ENCODE results near the gene LMF1.

The LMF1 gene

DNA sequence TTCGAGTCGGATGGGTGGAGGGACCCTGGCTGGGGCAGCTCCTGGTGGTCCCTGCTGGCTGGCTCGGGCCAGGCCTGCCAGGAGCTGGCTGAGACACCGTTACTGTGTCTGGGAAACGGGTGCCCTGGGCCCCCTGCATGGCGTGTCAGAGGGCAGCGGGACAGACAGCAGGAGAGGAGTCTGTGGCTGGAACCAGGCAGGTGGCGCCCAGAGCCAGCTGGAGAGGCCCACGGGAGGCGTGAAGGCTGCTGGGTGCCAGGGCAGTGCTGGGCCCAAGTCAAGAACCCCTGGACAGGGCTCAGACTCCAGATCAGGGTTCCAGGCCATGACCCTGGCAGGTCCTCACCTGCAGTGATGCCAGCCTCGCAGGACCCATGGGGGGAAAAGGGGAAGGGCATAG is 27.4 kb upstream of the LMF1 start:
- Mint-ChIP-seq H3K4me1 (ENCODE audit: low read depth in 2 of 2) (peaks cover 24 to 29% of the 10 kb centered on the region in 2 donors), H3K36me3 (ENCODE audit: insufficient read depth) (peaks cover 8% of the 10 kb centered on the region), H3K27ac (peak overlapping the region; percentile 89 to 92), H3K4me3 (peak overlapping the region; percentile 78 to 83), H3K27me3 (peaks cover 17 to 29% of the 10 kb centered on the region in 2 donors), H3K9me3 (no peaks in the 10 kb centered on the region)
- ATAC-seq (replicated peaks) (peak; percentile 1), DNase-seq (no peak)

DNA sequence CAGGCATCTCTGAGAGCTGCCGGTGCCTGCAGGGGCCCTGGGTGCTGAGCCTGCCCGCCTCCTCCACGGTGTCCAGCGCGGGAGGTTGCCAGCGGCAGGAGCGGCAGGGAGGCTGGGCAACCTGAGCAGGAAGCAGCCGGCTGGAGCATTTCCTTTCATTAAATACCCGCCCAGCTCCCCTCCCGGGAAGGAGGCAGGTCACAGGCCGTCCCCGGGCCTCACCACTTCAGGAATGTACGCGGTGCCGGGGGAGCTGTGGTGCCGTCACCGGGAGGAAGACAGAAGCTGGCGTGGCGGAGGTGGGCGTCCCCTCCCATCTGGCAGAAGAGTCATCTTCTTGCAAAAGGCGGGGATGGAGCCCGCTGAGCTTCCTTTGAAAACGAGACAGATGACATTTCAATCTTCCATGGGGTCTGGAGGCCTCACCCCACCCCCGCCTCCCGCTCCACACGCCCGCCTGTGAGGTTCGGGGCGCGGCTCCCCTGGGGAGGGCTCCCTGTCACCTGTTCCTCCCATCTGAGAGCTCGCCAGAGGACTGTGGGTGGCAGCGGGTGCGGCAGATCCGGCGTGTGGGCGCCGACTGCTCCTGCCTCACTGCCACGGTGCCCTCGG is 26.8 kb upstream of the LMF1 start:
- ATAC-seq (replicated peaks): peak; percentile 82

GRCh38 chr16:996681-997080 is 25.9 kb upstream of the LMF1 start:
- ATAC-seq (replicated peaks): peak; percentile 60

More for the DNA sequence above, 26.8 kb upstream of the LMF1 start:
- peak; percentile 47 to 52 (median 51) for DNase-seq
- H3K4me1 Mint-ChIP-seq (ENCODE audit: low read depth in 2 of 2): peaks cover 24% of the 10 kb centered on the region in 2 donors
- peak overlapping the region; percentile 78 to 83 for H3K4me3 Mint-ChIP-seq
- H3K27me3 Mint-ChIP-seq: peaks cover 17 to 29% of the 10 kb centered on the region in 2 donors
- H3K9me3 Mint-ChIP-seq: no peaks in the 10 kb centered on the region
- H3K27ac Mint-ChIP-seq: peak overlapping the region; percentile 89 to 92
- peaks cover 8% of the 10 kb centered on the region for H3K36me3 Mint-ChIP-seq (ENCODE audit: insufficient read depth)

DNA sequence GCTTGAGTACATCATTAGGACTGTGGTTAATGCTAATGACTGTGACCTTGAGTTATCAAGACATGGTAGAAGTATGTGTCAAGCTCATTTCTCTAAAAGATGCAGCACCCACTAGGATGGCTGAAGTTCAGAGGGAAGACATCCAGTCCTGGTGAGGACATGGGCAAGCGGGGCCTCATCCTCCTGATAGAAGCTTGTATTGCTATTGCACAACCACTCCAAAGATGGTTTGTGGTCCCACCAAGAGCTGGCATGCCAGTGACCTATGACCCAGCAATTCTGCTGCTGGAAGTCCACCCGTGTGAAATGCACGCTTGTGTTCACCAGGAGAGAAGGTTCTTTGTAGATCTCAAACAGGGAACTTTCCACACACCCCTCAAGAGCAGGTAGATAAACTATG is 25.0 kb upstream of the LMF1 start:
- peaks cover 8% of the 10 kb centered on the region for H3K36me3 Mint-ChIP-seq (ENCODE audit: insufficient read depth)
- no peak for ATAC-seq (replicated peaks)
- peak overlapping the region; percentile 78 to 83 for H3K4me3 Mint-ChIP-seq
- peaks cover 17 to 29% of the 10 kb centered on the region in 2 donors for H3K27me3 Mint-ChIP-seq
- H3K4me1 Mint-ChIP-seq (ENCODE audit: low read depth in 2 of 2): peaks cover 21 to 24% of the 10 kb centered on the region in 2 donors
- no peak for DNase-seq
- peak overlapping the region; percentile 88 to 89 for H3K27ac Mint-ChIP-seq
- H3K9me3 Mint-ChIP-seq: no peaks in the 10 kb centered on the region

More at GRCh38 chr16:996681-997080, 25.9 kb upstream of the LMF1 start:
- DNase-seq: peak; percentile 27 to 30 (median 29)
- H3K36me3 Mint-ChIP-seq (ENCODE audit: insufficient read depth): peaks cover 8% of the 10 kb centered on the region
- peak overlapping the region; percentile 88 to 89 for H3K27ac Mint-ChIP-seq
- peak overlapping the region; percentile 78 to 83 for H3K4me3 Mint-ChIP-seq
- H3K4me1 Mint-ChIP-seq (ENCODE audit: low read depth in 2 of 2): peaks cover 21 to 24% of the 10 kb centered on the region in 2 donors
- no peaks in the 10 kb centered on the region for H3K9me3 Mint-ChIP-seq
- peaks cover 17 to 29% of the 10 kb centered on the region in 2 donors for H3K27me3 Mint-ChIP-seq

- no peaks in the 10 kb centered on the region for H3K9me3 Mint-ChIP-seq
These were observed 24.3 kb upstream of the LMF1 start for GRCh38 chr16:995087-995486.

GRCh38 chr16:993731-994130 is 22.9 kb upstream of the LMF1 start:
- peaks cover 8% of the 10 kb centered on the region for H3K36me3 Mint-ChIP-seq (ENCODE audit: insufficient read depth)
- H3K4me1 Mint-ChIP-seq (ENCODE audit: low read depth in 2 of 2): peaks cover 21 to 23% of the 10 kb centered on the region in 2 donors
- peaks cover 14 to 27% of the 10 kb centered on the region in 2 donors for H3K27me3 Mint-ChIP-seq
- ATAC-seq (replicated peaks) (no peak), DNase-seq (no peak)
- H3K4me3 Mint-ChIP-seq: no peak overlapping the region
- H3K27ac Mint-ChIP-seq: no peak overlapping the region
- no peaks in the 10 kb centered on the region for H3K9me3 Mint-ChIP-seq

More at GRCh38 chr16:995087-995486, 24.3 kb upstream of the LMF1 start:
- H3K4me3 Mint-ChIP-seq: no peak overlapping the region
- DNase-seq (no peak), ATAC-seq (replicated peaks) (no peak)
- peak overlapping the region in 1 of 2 donors; percentile 89 for H3K27ac Mint-ChIP-seq
- H3K4me1 Mint-ChIP-seq (ENCODE audit: low read depth in 2 of 2): peaks cover 21 to 24% of the 10 kb centered on the region in 2 donors
- H3K27me3 Mint-ChIP-seq: peaks cover 17 to 29% of the 10 kb centered on the region in 2 donors
- peaks cover 8% of the 10 kb centered on the region for H3K36me3 Mint-ChIP-seq (ENCODE audit: insufficient read depth)

- DNase-seq (no peak), ATAC-seq (replicated peaks) (no peak)
- Mint-ChIP-seq H3K4me1 (ENCODE audit: low read depth in 2 of 2) (peaks cover 11 to 12% of the 10 kb centered on the region in 2 donors), H3K4me3 (no peak overlapping the region), H3K36me3 (ENCODE audit: insufficient read depth) (peaks cover 4% of the 10 kb centered on the region), H3K27ac (peak overlapping the region in 1 of 2 donors; percentile 10), H3K9me3 (no peaks in the 10 kb centered on the region), H3K27me3 (peaks cover 9 to 19% of the 10 kb centered on the region in 2 donors)
These were observed 21.0 kb upstream of the LMF1 start for GRCh38 chr16:991773-992172.

DNA sequence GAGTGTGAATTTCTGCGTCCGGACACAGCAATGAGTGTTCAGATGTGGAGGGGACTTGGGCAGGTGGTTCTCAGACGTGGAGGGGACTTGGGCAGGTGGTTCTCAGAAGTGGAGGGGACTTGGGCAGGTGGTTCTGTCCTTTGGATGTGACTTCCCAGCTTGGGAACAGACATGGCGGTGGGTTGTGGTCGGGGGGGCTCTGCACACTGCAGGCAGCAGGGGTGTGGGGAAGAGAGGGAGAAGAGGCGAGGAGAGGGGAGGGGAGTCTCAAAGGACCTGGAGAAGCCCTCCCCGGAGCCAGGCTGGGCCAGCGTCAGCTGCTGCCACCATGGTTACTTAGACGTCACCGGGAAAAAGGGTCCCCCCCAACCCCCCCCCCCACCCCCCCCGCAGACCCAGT is 20.6 kb upstream of the LMF1 start:
- H3K27ac Mint-ChIP-seq: no peak overlapping the region
- DNase-seq (no peak), ATAC-seq (replicated peaks) (no peak)
- H3K4me1 Mint-ChIP-seq (ENCODE audit: low read depth in 2 of 2): peaks cover 7 to 8% of the 10 kb centered on the region in 2 donors
- peaks cover 4 to 14% of the 10 kb centered on the region in 2 donors for H3K27me3 Mint-ChIP-seq
- peaks cover 2% of the 10 kb centered on the region for H3K36me3 Mint-ChIP-seq (ENCODE audit: insufficient read depth)
- no peak overlapping the region for H3K4me3 Mint-ChIP-seq
- H3K9me3 Mint-ChIP-seq: no peaks in the 10 kb centered on the region

DNA sequence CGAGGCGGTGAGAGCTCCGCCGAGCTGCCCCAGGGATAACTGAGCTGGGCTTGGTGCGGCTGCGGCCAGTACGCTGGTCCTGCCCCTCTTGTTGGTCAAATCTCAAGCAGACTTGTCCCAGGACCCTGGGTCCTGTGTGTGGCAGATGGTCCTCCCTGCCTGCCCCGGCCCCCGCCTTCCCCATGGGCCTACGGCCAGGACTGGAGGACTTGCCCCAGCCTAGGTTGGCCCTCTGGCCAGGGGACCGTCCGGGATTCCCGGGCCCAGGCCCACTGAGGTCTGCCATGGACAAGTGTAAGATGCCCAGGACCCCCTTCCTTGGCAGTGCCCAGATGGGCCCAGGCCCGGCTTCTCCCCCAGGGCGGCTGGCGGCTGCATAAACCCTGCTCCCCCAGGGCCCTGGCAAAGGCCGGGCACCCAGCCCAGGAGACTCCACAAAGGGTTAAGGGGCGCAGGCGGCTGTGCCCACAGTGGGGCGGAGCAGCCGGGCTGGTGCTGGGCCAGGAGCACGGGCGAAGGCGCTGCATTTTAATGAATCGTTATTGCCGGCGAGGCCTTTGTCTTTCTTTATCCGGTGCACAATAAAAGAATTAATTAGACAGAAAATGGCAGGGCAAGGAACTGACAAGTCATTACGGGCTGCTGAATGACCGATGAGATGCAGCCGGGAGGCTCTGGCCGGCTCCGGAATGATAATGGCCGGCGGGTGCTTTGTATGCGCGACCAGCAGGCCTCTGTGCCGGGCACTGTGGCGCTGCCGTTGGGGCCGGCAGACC is 19.9 kb upstream of the LMF1 start:
- Mint-ChIP-seq H3K27me3 (peaks cover 0 to 8% of the 10 kb centered on the region in 2 donors), H3K36me3 (ENCODE audit: insufficient read depth) (no peaks in the 10 kb centered on the region), H3K4me3 (no peak overlapping the region), H3K4me1 (ENCODE audit: low read depth in 2 of 2) (peaks cover 3% of the 10 kb centered on the region in 2 donors), H3K9me3 (no peaks in the 10 kb centered on the region), H3K27ac (no peak overlapping the region)
- DNase-seq (no peak), ATAC-seq (replicated peaks) (no peak)

GRCh38 chr16:989354-989814 is 18.6 kb upstream of the LMF1 start:
- no peaks in the 10 kb centered on the region for H3K27me3 Mint-ChIP-seq
- H3K36me3 Mint-ChIP-seq (ENCODE audit: insufficient read depth): no peaks in the 10 kb centered on the region
- DNase-seq (no peak), ATAC-seq (replicated peaks) (no peak)
- no peak overlapping the region for H3K4me3 Mint-ChIP-seq
- H3K4me1 Mint-ChIP-seq (ENCODE audit: low read depth in 2 of 2): no peaks in the 10 kb centered on the region
- no peak overlapping the region for H3K27ac Mint-ChIP-seq
- H3K9me3 Mint-ChIP-seq: no peaks in the 10 kb centered on the region

DNA sequence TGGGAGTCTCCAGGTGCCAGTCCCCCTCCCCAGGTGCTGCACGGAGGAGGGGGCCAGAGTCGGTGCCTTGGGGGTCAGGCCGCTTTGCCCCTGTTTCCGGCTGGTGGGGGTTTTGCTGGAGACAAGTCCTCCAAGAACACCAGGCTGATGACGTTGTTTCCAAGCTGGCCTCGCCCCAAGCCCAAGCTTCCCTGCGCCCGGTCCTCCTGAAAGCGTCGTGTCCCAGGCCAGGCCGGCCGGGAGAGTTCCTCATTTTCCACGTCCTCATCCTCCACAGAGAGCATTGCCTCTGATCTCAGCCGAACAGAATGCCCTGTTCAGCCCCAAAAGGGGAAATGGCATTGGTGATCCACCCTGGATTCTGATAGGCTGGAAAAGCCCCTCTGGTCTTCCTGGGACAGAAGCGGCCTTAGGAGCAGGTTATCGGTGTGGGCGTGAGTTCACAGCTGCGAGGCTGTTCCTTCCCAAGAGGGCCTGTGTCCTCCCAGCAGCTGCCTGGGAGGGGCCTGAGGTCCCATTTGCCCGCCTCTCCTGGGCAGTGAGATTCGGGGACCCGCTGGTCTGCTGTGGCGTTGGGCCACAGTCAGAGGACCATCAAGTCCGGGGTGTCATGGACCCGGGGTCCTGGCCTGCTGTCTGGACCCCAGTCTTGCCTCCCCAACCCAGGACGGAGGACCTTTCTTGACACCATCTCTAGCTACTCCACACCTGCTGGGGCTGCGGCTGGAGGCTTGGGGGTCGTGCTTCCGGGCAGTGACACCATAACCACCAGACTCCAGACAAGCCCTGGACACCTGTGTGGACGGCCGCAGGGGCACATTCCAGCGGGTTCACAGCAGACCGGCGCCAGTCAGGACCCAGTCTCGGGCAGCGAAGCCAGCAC is 17.9 kb upstream of the LMF1 start:
- Mint-ChIP-seq H3K27me3 (no peaks in the 10 kb centered on the region), H3K4me3 (no peak overlapping the region), H3K4me1 (ENCODE audit: low read depth in 2 of 2) (no peaks in the 10 kb centered on the region), H3K9me3 (no peaks in the 10 kb centered on the region), H3K36me3 (ENCODE audit: insufficient read depth) (no peaks in the 10 kb centered on the region), H3K27ac (no peak overlapping the region)
- ATAC-seq (replicated peaks) (no peak), DNase-seq (no peak)

GRCh38 chr16:987906-988305 is 17.1 kb upstream of the LMF1 start:
- Mint-ChIP-seq H3K4me1 (ENCODE audit: low read depth in 2 of 2) (peaks cover 0 to under 1% of the 10 kb centered on the region in 2 donors), H3K27ac (no peak overlapping the region), H3K27me3 (peaks cover 4 to 6% of the 10 kb centered on the region in 2 donors), H3K36me3 (ENCODE audit: insufficient read depth) (peaks cover 2% of the 10 kb centered on the region), H3K4me3 (no peak overlapping the region), H3K9me3 (no peaks in the 10 kb centered on the region)
- ATAC-seq (replicated peaks) (no peak), DNase-seq (no peak)

Measured in effector memory CD8-positive, alpha-beta T cell (primary cell).